Measurements from ENCODE around the gene SCFD2.

DNA sequence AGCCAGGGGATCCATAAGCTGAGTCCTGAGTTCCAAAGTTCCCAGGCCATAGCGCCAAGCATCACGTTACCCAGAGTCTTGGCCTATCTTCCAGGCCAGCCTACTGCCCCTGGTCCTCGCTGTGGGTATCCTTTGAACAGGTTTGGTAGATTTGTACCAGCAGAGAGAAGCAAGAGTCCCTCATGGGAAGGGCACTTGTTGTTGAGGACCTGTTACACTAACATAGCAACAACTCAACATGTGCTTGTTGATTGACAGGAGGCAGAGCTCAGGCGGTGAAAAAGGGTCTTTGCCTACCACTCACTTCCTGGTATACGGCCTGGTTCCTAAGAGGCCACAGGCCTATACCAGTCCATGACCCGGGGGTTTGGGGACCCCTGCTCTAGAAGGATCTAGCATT, 365.3 kb downstream of the SCFD2 start:
- TF ChIP-seq, protein P1, sequence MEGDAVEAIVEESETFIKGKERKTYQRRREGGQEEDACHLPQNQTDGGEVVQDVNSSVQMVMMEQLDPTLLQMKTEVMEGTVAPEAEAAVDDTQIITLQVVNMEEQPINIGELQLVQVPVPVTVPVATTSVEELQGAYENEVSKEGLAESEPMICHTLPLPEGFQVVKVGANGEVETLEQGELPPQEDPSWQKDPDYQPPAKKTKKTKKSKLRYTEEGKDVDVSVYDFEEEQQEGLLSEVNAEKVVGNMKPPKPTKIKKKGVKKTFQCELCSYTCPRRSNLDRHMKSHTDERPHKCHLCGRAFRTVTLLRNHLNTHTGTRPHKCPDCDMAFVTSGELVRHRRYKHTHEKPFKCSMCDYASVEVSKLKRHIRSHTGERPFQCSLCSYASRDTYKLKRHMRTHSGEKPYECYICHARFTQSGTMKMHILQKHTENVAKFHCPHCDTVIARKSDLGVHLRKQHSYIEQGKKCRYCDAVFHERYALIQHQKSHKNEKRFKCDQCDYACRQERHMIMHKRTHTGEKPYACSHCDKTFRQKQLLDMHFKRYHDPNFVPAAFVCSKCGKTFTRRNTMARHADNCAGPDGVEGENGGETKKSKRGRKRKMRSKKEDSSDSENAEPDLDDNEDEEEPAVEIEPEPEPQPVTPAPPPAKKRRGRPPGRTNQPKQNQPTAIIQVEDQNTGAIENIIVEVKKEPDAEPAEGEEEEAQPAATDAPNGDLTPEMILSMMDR (IDR thresholded peaks at IDR 0.05 in 4 of 5, conservative IDR thresholded peaks at IDR 0.05 in 1 of 5): no peak
- TF ChIP-seq POLR2A (IDR thresholded peaks at IDR 0.05): no peak
